ENCODE data around the gene ALB.

The ALB gene

GRCh38 chr4:73392936-73393335 is 11.2 kb upstream of the ALB start:
- TF ChIP-seq CTCF (conservative IDR thresholded peaks at IDR 0.05; ENCODE audit: low read depth), result no peak
- ChIA-PET CTCF (interaction anchor here (0.5 kb wide), 1 partner anchor 136 kb away, joined by 3 read pairs; no protein-coding TSS in a partner anchor), POLR2A (ENCODE audit: low non-redundant PET) (no interaction called here)
- no peak overlapping the region for H3K27ac ChIP-seq
- DNase-seq (ENCODE audit: low spot score), result no peak

GRCh38 chr4:73396304-73396703 is 7.8 kb upstream of the ALB start:
- TF ChIP-seq CTCF (conservative IDR thresholded peaks at IDR 0.05; ENCODE audit: low read depth), result no peak
- CTCF ChIA-PET, result no interaction called here
- no peak overlapping the region for H3K27ac ChIP-seq
- POLR2A ChIA-PET (ENCODE audit: low non-redundant PET), result no interaction called here
- DNase-seq (ENCODE audit: low spot score), result no peak

GRCh38 chr4:73396993-73397972 is 6.8 kb upstream of the ALB start:
- no peak for TF ChIP-seq CTCF (conservative IDR thresholded peaks at IDR 0.05; ENCODE audit: low read depth)
- CTCF ChIA-PET, result no interaction called here
- POLR2A ChIA-PET (ENCODE audit: low non-redundant PET), result no interaction called here
- no peak for DNase-seq (ENCODE audit: low spot score)
- H3K27ac ChIP-seq, result no peak overlapping the region

GRCh38 chr4:73401412-73401811 is 2.7 kb upstream of the ALB start:
- CTCF ChIA-PET, result no interaction called here
- POLR2A ChIA-PET (ENCODE audit: low non-redundant PET), result no interaction called here

GRCh38 chr4:73404457-73404856 is 370 bp downstream of the ALB start:
- DNase-seq (ENCODE audit: low spot score), result no peak
- ChIA-PET CTCF (interaction anchor here (0.6 kb wide), 1 partner anchor 227 kb away, joined by 3 read pairs; no protein-coding TSS in a partner anchor), POLR2A (ENCODE audit: low non-redundant PET) (no interaction called here)
- no peak overlapping the region for H3K27ac ChIP-seq
- TF ChIP-seq CTCF (conservative IDR thresholded peaks at IDR 0.05; ENCODE audit: low read depth), result no peak

More at GRCh38 chr4:73401412-73401811, 2.7 kb upstream of the ALB start:
- TF ChIP-seq CTCF (conservative IDR thresholded peaks at IDR 0.05; ENCODE audit: low read depth), result no peak
- no peak for DNase-seq (ENCODE audit: low spot score)
- no peak overlapping the region for H3K27ac ChIP-seq

- no peak for DNase-seq (ENCODE audit: low spot score)
- ChIA-PET POLR2A (ENCODE audit: low non-redundant PET) (no interaction called here), CTCF (no interaction called here)
- H3K27ac ChIP-seq, result no peak overlapping the region
- TF ChIP-seq CTCF (conservative IDR thresholded peaks at IDR 0.05; ENCODE audit: low read depth), result no peak
These were observed 1.1 kb downstream of the ALB start for GRCh38 chr4:73405138-73405537.
